Activated naive CD4-positive, alpha-beta T cell treated with anti-CD3 and anti-CD28 coated beads, Interleukin-2, amount 50 U/mL, for 72 hours (primary cell): ENCODE results near the gene ZNF599. TPM values are rescaled to one million over a fixed set of nuclear protein-coding genes. Genes with fewer than 3 reads are reported as not detected.

Source experiments
- ATAC-seq, 2 donors: fragments of 150-1000 bp; cut with Tn5 transposase; 2 replicates each; pipeline ENCODE4 v1.10.0; 2021; ENCODE audit warnings: mild to moderate bottlenecking in 2 of 2, moderate library complexity in 2 of 2
- DNase-seq, 2 donors: peaks; one replicate each; pipeline ENCODE4 v3.0.0; 2021 to 2022; ENCODE audit warnings: low spot score in 2 of 2
- H3K27ac Mint-ChIP-seq, 2 donors: one replicate each; pipeline ENCODE4 v1.8.0; 2022; ENCODE audit warnings: mild to moderate bottlenecking in 2 of 2, mixed read lengths in 2 of 2
- H3K36me3 Mint-ChIP-seq, 2 donors: one replicate each; pipeline ENCODE4 v1.8.0; 2022; ENCODE audit warnings: mixed read lengths in 2 of 2
- H3K9me3 Mint-ChIP-seq, 2 donors: one replicate each; pipeline ENCODE4 v1.8.0; 2022; ENCODE audit warnings: mixed read lengths in 2 of 2
- total RNA-seq, 2 donors: library from RNA; stranded (reverse); gene quantifications; one replicate each; pipeline ENCODE4 v1.2.3, GENCODE V29; 2022

The ZNF599 gene
- total RNA-seq, 2 donors from 2014 or later, result 1.5 to 4.0 TPM

DNA sequence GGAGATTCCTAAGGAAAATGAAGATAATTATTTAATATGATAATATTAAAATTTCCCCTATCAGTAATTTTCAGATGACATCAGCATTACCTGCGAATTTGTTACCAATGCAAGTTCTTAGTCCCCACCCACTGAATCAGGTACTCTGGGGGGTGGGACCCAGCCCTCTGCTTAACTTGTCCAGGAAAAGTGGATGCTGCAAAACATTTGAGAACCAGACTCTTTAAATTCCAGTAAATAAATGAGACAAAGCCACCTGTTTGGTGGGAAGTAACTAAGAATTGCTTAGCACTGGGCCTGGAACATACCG lies 495 bp upstream of the ZNF599 start:
- ATAC-seq (no peak), DNase-seq (no peak)
- Mint-ChIP-seq H3K36me3 (peaks cover 14 to 16% of the 10 kb centered on the region in 2 donors), H3K9me3 (peaks cover 7 to 8% of the 10 kb centered on the region in 2 donors), H3K27ac (no peak overlapping the region)

- Mint-ChIP-seq H3K9me3 (peaks cover 19 to 30% of the 10 kb centered on the region in 2 donors), H3K36me3 (peaks cover 63 to 69% of the 10 kb centered on the region in 2 donors), H3K27ac (no peak overlapping the region)
- ATAC-seq (no peak), DNase-seq (no peak)
These were observed 5.1 kb downstream of the ZNF599 start for GRCh38 chr19:34767951-34768350.

GRCh38 chr19:34766386-34766785 lies 6.6 kb downstream of the ZNF599 start:
- DNase-seq (no peak), ATAC-seq (no peak)
- Mint-ChIP-seq H3K9me3 (peaks cover 21 to 34% of the 10 kb centered on the region in 2 donors), H3K36me3 (peaks cover 64 to 73% of the 10 kb centered on the region in 2 donors), H3K27ac (no peak overlapping the region)

DNA sequence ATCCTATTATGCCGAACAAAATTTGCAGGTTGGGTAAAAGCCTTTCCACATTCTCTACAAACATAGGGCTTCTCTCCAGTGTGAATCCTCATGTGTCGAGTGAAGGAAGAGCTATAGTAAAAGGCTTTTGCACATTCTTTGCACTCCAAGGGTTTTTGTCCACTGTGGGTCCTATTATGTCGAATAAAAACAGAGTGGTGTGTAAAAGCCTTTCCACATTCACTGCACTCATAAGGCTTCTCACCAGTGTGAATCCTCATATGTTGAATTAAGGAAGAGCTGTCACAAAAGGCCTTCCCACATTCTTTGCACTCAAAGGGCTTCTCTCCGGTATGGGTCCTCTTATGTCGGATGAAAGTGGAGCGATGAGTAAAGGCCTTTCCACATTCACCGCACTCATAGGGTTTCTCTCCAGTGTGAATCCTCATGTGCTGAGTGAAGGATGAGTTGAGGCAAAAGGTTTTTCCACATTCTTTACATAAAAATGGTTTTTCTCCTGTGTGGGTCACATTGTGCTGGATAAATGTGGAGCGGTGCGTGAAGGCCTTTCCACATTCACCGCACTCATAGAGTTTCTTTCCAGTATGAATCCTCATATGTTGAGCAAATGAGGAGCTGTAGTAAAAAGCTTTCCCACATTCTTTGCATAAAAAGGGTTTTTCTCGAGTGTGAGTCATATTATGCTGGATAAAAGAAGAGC lies 13.6 kb downstream of the ZNF599 start:
- peaks cover 51 to 54% of the 10 kb centered on the region in 2 donors for H3K9me3 Mint-ChIP-seq
- ATAC-seq, result no peak
- DNase-seq, result no peak
- peaks cover 67 to 73% of the 10 kb centered on the region in 2 donors for H3K36me3 Mint-ChIP-seq
- no peak overlapping the region for H3K27ac Mint-ChIP-seq

DNA sequence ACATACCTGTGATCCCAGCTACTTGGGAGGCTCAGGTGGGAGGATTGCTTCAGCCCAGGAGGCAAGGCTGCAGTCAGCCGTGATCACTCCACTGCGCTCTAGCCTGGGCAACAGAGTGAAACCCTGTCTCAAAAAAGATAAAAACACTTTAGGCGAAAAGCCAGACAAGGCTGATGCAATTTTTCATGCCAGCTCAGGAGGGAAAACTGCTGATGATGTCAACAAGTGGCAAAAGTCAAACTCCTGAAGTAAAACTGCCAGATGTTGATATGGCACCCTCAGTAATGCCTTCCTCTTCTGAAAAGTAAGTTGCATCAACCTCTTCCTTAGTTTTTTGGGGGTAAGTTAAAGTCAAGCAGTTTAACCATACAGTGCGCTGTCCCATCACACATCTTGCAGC lies 15.6 kb downstream of the ZNF599 start:
- Mint-ChIP-seq H3K9me3 (peaks cover 56 to 57% of the 10 kb centered on the region in 2 donors), H3K27ac (no peak overlapping the region), H3K36me3 (peaks cover 62 to 67% of the 10 kb centered on the region in 2 donors)
- DNase-seq, result no peak
- no peak for ATAC-seq

DNA sequence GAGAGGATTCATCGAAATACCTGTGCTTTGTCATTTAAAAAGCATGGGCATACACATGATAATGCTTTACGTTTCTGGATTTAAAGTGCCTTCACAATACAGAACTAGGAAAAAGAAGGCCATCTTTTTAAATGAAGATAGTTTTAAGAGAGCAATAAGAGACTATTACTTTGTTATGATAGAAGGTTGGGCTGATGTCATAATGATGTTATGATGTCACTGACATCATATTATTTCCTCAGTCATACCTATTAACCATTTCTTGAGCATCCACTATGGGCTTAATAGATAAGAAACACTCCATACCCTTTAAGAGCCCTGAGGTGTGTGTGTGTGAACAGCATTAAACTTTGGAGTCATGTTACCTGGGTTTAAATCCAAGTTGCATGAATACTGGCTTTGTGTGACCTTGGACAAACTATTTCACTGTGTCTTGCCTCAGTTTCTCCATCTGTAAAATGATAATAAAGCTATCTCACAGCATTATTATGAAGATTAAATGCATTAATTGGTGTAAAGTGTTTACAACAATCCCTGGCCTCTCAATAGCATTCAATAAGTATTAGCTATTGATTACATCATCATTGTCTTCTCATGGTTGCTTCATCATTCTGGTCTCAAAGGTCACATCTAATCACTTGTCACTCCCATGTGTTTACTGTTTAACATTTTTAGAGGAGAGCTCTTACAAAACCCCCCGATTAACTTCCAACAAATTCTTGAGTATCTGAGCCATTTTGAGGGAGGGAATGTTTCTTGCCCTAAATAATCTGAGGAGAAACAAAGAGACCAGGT lies 27.9 kb downstream of the ZNF599 start:
- DNase-seq (no peak), ATAC-seq (no peak)
- H3K36me3 Mint-ChIP-seq, result peaks cover 73 to 92% of the 10 kb centered on the region in 2 donors
- H3K27ac Mint-ChIP-seq, result no peak overlapping the region
- H3K9me3 Mint-ChIP-seq, result peaks cover 61 to 66% of the 10 kb centered on the region in 2 donors

DNA sequence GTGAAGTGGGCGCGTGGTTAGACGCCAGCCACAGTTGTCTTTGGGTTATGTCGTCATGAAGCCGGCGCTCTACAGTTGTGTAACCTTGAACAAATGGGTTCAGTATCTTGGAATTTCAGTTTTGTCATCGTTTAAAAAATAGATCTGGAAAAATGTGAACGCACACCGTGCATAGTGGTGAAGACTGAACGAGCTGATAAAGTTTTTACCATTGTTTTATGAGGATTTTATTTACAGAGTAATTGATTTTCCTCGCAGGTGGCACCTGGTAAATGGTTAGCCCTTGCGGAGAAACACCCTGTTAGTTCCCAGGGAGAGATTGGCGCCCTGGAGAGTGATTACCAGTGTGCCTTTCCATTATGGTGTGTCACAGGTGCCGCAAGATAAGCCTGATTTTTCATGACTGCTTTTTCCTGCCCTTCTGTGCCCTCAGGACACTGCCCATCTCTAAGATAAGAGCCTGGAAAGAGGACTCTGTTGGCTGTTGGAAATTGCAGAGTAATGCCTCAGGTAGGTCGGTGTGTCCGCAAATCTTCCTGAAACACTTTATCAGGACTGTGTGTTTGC lies 38.4 kb downstream of the ZNF599 start:
- DNase-seq (no peak), ATAC-seq (no peak)
- Mint-ChIP-seq H3K9me3 (peaks cover 12% of the 10 kb centered on the region in 2 donors), H3K27ac (peak overlapping the region; percentile 86 to 97), H3K36me3 (peaks cover 37 to 38% of the 10 kb centered on the region in 2 donors)

GRCh38 chr19:34733746-34734536 lies 39.1 kb downstream of the ZNF599 start, which contains the start of gene ZNF181:
Gene ZNF181 (plus strand): TSS chr19:34734243. CDS start chr19:34735038, 795 bp downstream.
- ATAC-seq (peak; percentile 82 to 88), DNase-seq (peak; percentile 71 to 81)
- Mint-ChIP-seq H3K9me3 (peaks cover 7% of the 10 kb centered on the region in 2 donors), H3K27ac (peak within 1 kb of the TSS; percentile 86 to 97), H3K36me3 (peaks cover 30 to 32% of the 10 kb centered on the region in 2 donors)

GRCh38 chr19:34733266-34733745 lies 39.7 kb downstream of the ZNF599 start:
- Mint-ChIP-seq H3K9me3 (peaks cover 7% of the 10 kb centered on the region in 2 donors), H3K36me3 (peaks cover 25 to 26% of the 10 kb centered on the region in 2 donors), H3K27ac (peak overlapping the region; percentile 86 to 94)
- ATAC-seq, result peak; percentile 0 to 2
- DNase-seq, result peak in 1 of 2 donors; percentile 57

DNA sequence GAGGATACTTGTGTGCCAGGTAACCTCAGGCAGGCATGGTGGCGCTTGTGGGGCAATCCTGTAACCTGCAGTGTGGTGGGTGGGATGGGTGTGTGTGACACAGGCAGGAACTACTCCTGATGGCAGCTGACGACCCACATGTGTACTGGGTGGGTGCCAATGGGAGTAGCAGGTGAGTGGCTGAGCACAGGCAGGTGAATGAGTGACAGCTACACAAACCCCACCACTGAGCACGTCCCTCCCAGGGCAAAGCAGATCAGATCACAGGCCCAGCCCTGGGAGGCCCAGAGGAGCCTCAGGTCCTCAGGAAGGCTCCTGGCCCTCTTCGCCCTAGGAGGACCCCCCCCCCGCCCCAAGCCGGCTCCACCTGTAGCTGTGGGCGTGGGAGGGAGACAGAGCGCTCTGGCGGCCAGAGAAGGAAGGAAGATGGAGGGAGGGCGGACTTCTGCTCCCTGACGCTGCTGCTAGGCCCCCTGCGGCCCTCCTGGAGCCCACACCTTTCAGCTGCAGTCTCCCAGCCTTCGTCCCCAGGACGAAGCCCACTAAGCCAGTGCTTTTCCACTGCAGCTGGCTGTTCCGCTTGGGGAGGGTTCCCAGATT lies 40.3 kb downstream of the ZNF599 start:
- H3K27ac Mint-ChIP-seq, result peak overlapping the region in 1 of 2 donors; percentile 86
- no peak for DNase-seq
- peaks cover 20 to 26% of the 10 kb centered on the region in 2 donors for H3K36me3 Mint-ChIP-seq
- H3K9me3 Mint-ChIP-seq, result peaks cover 7% of the 10 kb centered on the region in 2 donors
- ATAC-seq, result no peak

DNA sequence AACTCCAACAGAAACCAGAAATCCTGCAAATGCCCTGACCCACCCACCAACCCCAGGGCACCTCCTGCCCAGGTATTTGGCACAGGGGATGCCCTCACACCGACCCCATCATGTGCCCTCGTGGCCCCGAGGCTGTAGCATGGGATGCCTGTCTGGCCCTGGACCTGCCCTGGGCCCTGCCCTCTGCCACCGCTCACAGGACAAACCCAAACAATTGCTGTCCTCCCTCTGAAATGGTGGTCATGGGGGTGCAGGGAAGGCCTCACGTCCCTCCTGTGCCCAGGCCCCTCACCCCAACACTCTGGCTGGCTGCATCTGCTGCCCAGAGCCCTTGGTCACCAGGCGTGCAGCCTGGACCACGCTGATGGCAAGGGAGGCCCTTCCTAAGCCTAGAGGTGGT lies 41.1 kb downstream of the ZNF599 start:
- DNase-seq (no peak), ATAC-seq (no peak)
- Mint-ChIP-seq H3K9me3 (peaks cover 7% of the 10 kb centered on the region in 2 donors), H3K27ac (peak overlapping the region in 1 of 2 donors; percentile 44), H3K36me3 (peaks cover 17 to 25% of the 10 kb centered on the region in 2 donors)

GRCh38 chr19:34731019-34731829 lies 41.8 kb downstream of the ZNF599 start:
- Mint-ChIP-seq H3K36me3 (peaks cover 12 to 19% of the 10 kb centered on the region in 2 donors), H3K27ac (peak overlapping the region in 1 of 2 donors; percentile 44), H3K9me3 (peaks cover 7% of the 10 kb centered on the region in 2 donors)
- ATAC-seq (no peak), DNase-seq (no peak)

DNA sequence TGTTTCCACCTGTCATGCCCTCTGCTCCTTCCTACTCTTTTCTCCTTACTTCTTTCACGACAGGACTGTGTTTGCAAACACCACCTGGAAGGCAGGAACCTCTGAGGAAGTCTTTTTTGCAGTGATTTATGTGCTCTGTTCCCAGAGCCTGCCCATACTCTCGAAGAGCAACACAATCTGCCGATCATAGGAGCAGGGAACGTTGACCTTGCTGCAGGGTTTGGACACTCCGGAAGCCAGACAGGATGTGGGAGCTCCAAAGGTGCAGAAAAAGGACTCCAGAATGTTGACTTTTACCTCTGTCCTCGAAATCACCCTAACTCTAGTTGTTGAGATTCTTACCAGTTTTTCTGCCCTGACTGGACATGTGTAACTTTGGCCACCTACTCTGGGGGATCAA lies 47.6 kb downstream of the ZNF599 start:
- ATAC-seq, result no peak
- H3K36me3 Mint-ChIP-seq, result no peaks in the 10 kb centered on the region
- H3K9me3 Mint-ChIP-seq, result no peaks in the 10 kb centered on the region
- H3K27ac Mint-ChIP-seq, result no peak overlapping the region
- no peak for DNase-seq

- H3K9me3 Mint-ChIP-seq, result no peaks in the 10 kb centered on the region
These were observed 50.7 kb downstream of the ZNF599 start for GRCh38 chr19:34722353-34722752.

DNA sequence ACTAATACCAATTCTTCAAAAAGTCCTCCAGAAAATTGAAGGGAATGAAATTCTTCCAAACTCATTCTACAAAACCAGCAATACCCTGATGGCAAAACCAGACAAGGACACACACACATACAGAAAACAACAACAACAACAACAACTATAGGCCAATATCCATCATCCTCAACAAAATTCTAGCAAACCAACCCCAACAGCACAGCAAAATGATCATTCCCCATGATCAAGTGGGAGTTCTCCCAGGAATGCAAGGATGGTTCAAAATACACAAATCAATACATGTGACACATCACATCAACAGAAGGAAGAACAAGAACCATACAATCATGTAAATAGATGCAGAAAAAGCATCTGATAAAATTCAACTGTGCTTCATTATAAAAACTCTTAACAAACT lies 57.7 kb downstream of the ZNF599 start:
- DNase-seq (no peak), ATAC-seq (no peak)
- peaks cover 15 to 27% of the 10 kb centered on the region in 2 donors for H3K9me3 Mint-ChIP-seq
- H3K27ac Mint-ChIP-seq, result no peak overlapping the region
- H3K36me3 Mint-ChIP-seq, result peaks cover 19 to 22% of the 10 kb centered on the region in 2 donors

More at GRCh38 chr19:34722353-34722752, 50.7 kb downstream of the ZNF599 start:
- no peaks in the 10 kb centered on the region for H3K36me3 Mint-ChIP-seq
- H3K27ac Mint-ChIP-seq, result no peak overlapping the region
- ATAC-seq, result no peak
- no peak for DNase-seq
